Adrenal gland (tissue), 12 donors: Measurements from ENCODE around the gene RBM33. TPM values are rescaled to one million over a fixed set of nuclear protein-coding genes. Genes with fewer than 3 reads are reported as not detected.

Source experiments
- DNase-seq, 7 donors: peaks; one replicate each; pipeline ENCODE4 v3.0.0-alpha.2; 2019 to 2020
- H3K27ac ChIP-seq, 5 donors: fragments of 200-600 bp; sonication (generic) in 4 of 5; 1 replicate in 3 of 5; 2 replicates in 2 of 5; pipeline versions ENCODE4 v1.5.1 to v1.8.0; 2016 to 2020; ENCODE audit warnings: mild to moderate bottlenecking in 1 of 5
- H3K27me3 ChIP-seq: fragments of 200-600 bp; 2 replicates; pipeline ENCODE4 v1.8.0; 2021
- H3K36me3 ChIP-seq, 2 donors: fragments of 200-600 bp; replicated peaks in 1 of 2; 1 replicate in 1 of 2; 2 replicates in 1 of 2; pipeline versions ENCODE4 v1.5.1 to v1.8.0; 2018 to 2022
- H3K4me1 ChIP-seq, 2 donors: fragments of 200-600 bp; replicated peaks in 1 of 2; 1 replicate in 1 of 2; 2 replicates in 1 of 2; pipeline versions ENCODE4 v1.5.1 to v1.8.0; 2018 to 2021
- H3K4me3 ChIP-seq, 4 donors: fragments of 200-600 bp; sonication (generic) in 3 of 4; one replicate each; pipeline ENCODE4 v1.5.1; 2016 to 2018
- H3K9me3 ChIP-seq, 3 donors: fragments of 200-600 bp; sonication (generic) in 1 of 3; replicated peaks in 1 of 3; 1 replicate in 2 of 3; 2 replicates in 1 of 3; pipeline versions ENCODE4 v1.5.1 to v1.8.0; 2016 to 2021
- POLR2A ChIP-seq, 2 donors: fragments of 450-650 bp; IDR thresholded peaks; one replicate each; pipeline ENCODE4 v1.6.1; 2017; ENCODE audit warnings: antibody characterized with exemption in 2 of 2, mild to moderate bottlenecking in 2 of 2, moderate library complexity in 1 of 2
- WGBS, 4 donors: extraction: QIAGEN DNeasy Blood & Tissue Kit in 2 of 4; methylation state at CpG; one replicate each; pipeline versions ENCODE4 v1.1.5 to v1.1.7; 2013 to 2017; 5-methylcytosine and 5-hydroxymethylcytosine counted together
- intact Hi-C, 2 donors: fragments of 100-400 bp; cut with DNase I; formaldehyde crosslinking; loops; one replicate each; pipeline versions ENCODE4 v1.14.1 to v1.15.0; 2022 to 2023
- polyA plus RNA-seq, 3 donors: library from polyadenylated mRNA; stranded (reverse); fragments of 200-250 nt in 2 of 3; fragments of 350-450 nt in 1 of 3; fragmentation: Illumina TruSeq in 1 of 3; extraction: RNeasy Lipid Tissue Mini Kit (QIAGEN cat#74804) in 1 of 3; gene quantifications; one replicate each; pipeline ENCODE4 v1.2.3, GENCODE V29; 2013 to 2014
- total RNA-seq, 9 donors: library from RNA; depleted of rRNA in 4 of 9; stranded (reverse); fragments of >200 nt in 4 of 9; fragments of 120-200 nt in 1 of 9; fragmentation: NEBNext Ultra II Directional in 1 of 9; extraction: Animal tissue kit (Norgen Biotek cat#: 25700) in 1 of 9; gene quantifications; one replicate each; pipeline versions ENCODE4 v1.1.0 to v1.2.4, GENCODE V29; 2013 to 2023
- TF ChIP-seq, protein P1 (sequence below), 6 experiments: fragments of 450-650 bp in 4 of 6; fragments of 200-600 bp in 2 of 6; sonication (generic) in 1 of 6; IDR thresholded peaks; 1 replicate in 5 of 6; 2 replicates in 1 of 6; pipeline versions ENCODE4 v1.5.1 to v1.8.0; 2016 to 2021; ENCODE audit warnings: antibody characterized with exemption in 6 of 6, mild to moderate bottlenecking in 2 of 6, moderate library complexity in 1 of 6
- donor health status: healthy with polysubstance abuse.
- donor health status: Bipolar disorder and iron deficiency.
- donor health status: DM: yes; HTN: yes; CAD: no.
- donor health status: DM: no; HTN: no; CAD: no.
- donor health status: DM: no; HTN: no; CAD: no.
- donor health status: DM: yes; HTN: yes; CAD: no.

RBM33 gene
- total and polyA plus RNA-seq, 12 donors, result 10.3 to 57.1 (median 36.9) TPM

- intact Hi-C loops, result loop anchor here (5.0 to 10.0 kb wide), 3 partner anchors 669 to 796 kb away; no protein-coding TSS in a partner anchor
- TF ChIP-seq, protein P1, sequence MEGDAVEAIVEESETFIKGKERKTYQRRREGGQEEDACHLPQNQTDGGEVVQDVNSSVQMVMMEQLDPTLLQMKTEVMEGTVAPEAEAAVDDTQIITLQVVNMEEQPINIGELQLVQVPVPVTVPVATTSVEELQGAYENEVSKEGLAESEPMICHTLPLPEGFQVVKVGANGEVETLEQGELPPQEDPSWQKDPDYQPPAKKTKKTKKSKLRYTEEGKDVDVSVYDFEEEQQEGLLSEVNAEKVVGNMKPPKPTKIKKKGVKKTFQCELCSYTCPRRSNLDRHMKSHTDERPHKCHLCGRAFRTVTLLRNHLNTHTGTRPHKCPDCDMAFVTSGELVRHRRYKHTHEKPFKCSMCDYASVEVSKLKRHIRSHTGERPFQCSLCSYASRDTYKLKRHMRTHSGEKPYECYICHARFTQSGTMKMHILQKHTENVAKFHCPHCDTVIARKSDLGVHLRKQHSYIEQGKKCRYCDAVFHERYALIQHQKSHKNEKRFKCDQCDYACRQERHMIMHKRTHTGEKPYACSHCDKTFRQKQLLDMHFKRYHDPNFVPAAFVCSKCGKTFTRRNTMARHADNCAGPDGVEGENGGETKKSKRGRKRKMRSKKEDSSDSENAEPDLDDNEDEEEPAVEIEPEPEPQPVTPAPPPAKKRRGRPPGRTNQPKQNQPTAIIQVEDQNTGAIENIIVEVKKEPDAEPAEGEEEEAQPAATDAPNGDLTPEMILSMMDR (IDR thresholded peaks at IDR 0.05), result peak in 1 of 6 experiments; percentile 3
- peak in 1 of 2 donors; percentile 34 for TF ChIP-seq POLR2A (IDR thresholded peaks at IDR 0.05)
- H3K4me3 ChIP-seq, result peak overlapping the region in 2 of 4 donors; percentile 21 to 77
- 12 to 28% (median 18%) methylated on average over 27 to 64 of the region's 64 CpGs for WGBS, 4 donors
- H3K27me3 ChIP-seq, result peaks cover 35% of the 10 kb centered on the region
- H3K9me3 ChIP-seq, result no peaks in the 10 kb centered on the region
- no peak for DNase-seq
- H3K4me1 ChIP-seq, result peaks cover 0 to 34% of the 10 kb centered on the region in 2 donors
- H3K36me3 ChIP-seq, result no peaks in the 10 kb centered on the region
- peak overlapping the region in 4 of 5 donors; percentile 31 to 90 (median 58) for H3K27ac ChIP-seq
Observed at GRCh38 chr7:155808549-155809331, 164.3 kb downstream of the RBM33 start.

GRCh38 chr7:155809332-155809946 lies 165.0 kb downstream of the RBM33 start:
- Histone ChIP-seq H3K36me3 (no peaks in the 10 kb centered on the region), H3K27me3 (peaks cover 39% of the 10 kb centered on the region), H3K27ac (peak overlapping the region in 3 of 5 donors; percentile 54 to 90 (median 62)), H3K4me3 (peak overlapping the region in 2 of 4 donors; percentile 21 to 77), H3K4me1 (peaks cover 0 to 34% of the 10 kb centered on the region in 2 donors), H3K9me3 (no peaks in the 10 kb centered on the region)
- no peak for DNase-seq
- WGBS, 4 donors, result 8 to 14% (median 11%) methylated on average over 18 to 43 of the region's 43 CpGs
- no peak for TF ChIP-seq POLR2A (IDR thresholded peaks at IDR 0.05)
- TF ChIP-seq, protein P1 (IDR thresholded peaks at IDR 0.05), result no peak
- intact Hi-C loops, result loop anchor here (5.0 to 10.0 kb wide), 3 partner anchors 668 to 795 kb away; no protein-coding TSS in a partner anchor

GRCh38 chr7:155809947-155810769 lies 165.7 kb downstream of the RBM33 start:
- Histone ChIP-seq H3K4me3 (peak overlapping the region in 2 of 4 donors; percentile 21 to 77), H3K27ac (peak overlapping the region in 2 of 5 donors; percentile 3 to 90), H3K27me3 (peaks cover 42% of the 10 kb centered on the region), H3K9me3 (no peaks in the 10 kb centered on the region), H3K36me3 (no peaks in the 10 kb centered on the region), H3K4me1 (peaks cover 0 to 29% of the 10 kb centered on the region in 2 donors)
- WGBS, 4 donors, result 3 to 16% (median 7%) methylated on average over 13 to 69 of the region's 69 CpGs
- TF ChIP-seq, protein P1 (IDR thresholded peaks at IDR 0.05), result no peak
- no peak for TF ChIP-seq POLR2A (IDR thresholded peaks at IDR 0.05)
- intact Hi-C loops, result loop anchor here (5.0 to 10.0 kb wide), 5 partner anchors 657 to 795 kb away; no protein-coding TSS in a partner anchor
- no peak for DNase-seq
